Glutamatergic neuron (in vitro differentiated cells): ENCODE data around the gene B4GALT4. TPM values are rescaled to one million over a fixed set of nuclear protein-coding genes. Genes with fewer than 3 reads are reported as not detected.
"Not testable (repeated sequence)": the region's sequence is repeated elsewhere in the genome, so short reads cannot be mapped to it uniquely, and the experiment has no call there.

Experiments used
- DNase-seq: peaks from one replicate; pipeline ENCODE4 v3.0.0; 2022
- H3K27ac Mint-ChIP-seq: one replicate; pipeline ENCODE4 v1.8.0; 2020; ENCODE audit warnings: mild to moderate bottlenecking, mixed read lengths, inconsistent platforms; ENCODE audit not compliant: unreplicated experiment
- H3K27me3 Mint-ChIP-seq: one replicate; pipeline ENCODE4 v1.8.0; 2020; ENCODE audit warnings: mild to moderate bottlenecking, moderate library complexity, mixed read lengths, inconsistent platforms; ENCODE audit not compliant: unreplicated experiment
- H3K36me3 Mint-ChIP-seq: one replicate; pipeline ENCODE4 v1.8.0; 2020; ENCODE audit warnings: mild to moderate bottlenecking, mixed read lengths, inconsistent platforms; ENCODE audit not compliant: unreplicated experiment
- H3K4me1 Mint-ChIP-seq: one replicate; pipeline ENCODE4 v1.8.0; 2020; ENCODE audit warnings: mild to moderate bottlenecking, low read depth, mixed read lengths, inconsistent platforms; ENCODE audit not compliant: unreplicated experiment
- H3K4me3 Mint-ChIP-seq: one replicate; pipeline ENCODE4 v1.8.0; 2020; ENCODE audit warnings: mild to moderate bottlenecking, mixed read lengths, inconsistent platforms; ENCODE audit not compliant: unreplicated experiment
- H3K9me3 Mint-ChIP-seq: one replicate; pipeline ENCODE4 v1.8.0; 2020; ENCODE audit warnings: mild to moderate bottlenecking, moderate library complexity, mixed read lengths, inconsistent platforms; ENCODE audit not compliant: unreplicated experiment
- CTCF ChIP-seq: fragments of 200-600 bp; sonication (generic); IDR thresholded peaks from one replicate; pipeline ENCODE4 v1.5.0; 2021; ENCODE audit not compliant: partially characterized antibody, unreplicated experiment
- total RNA-seq: library from RNA; stranded (reverse); fragmentation: NEBNext Ultra II Directional; extraction: Animal tissue kit (Norgen Biotek cat#: 25700); gene quantifications from one replicate; pipeline ENCODE4 v1.2.1, GENCODE V29; 2021; ENCODE audit not compliant: unreplicated experiment

Gene B4GALT4
- total RNA-seq, 1 donor from 2014 or later: 24.3 TPM

- no peak for DNase-seq
- Mint-ChIP-seq H3K27ac (no peak overlapping the region), H3K4me3 (no peak overlapping the region), H3K4me1 (no peaks in the 10 kb centered on the region), H3K27me3 (peaks cover 5% of the 10 kb centered on the region), H3K9me3 (no peaks in the 10 kb centered on the region), H3K36me3 (no peaks in the 10 kb centered on the region)
- no peak for TF ChIP-seq CTCF
Observed at GRCh38 chr3:119175872-119176756, 64.6 kb downstream of the B4GALT4 start.

- Mint-ChIP-seq H3K27me3 (peaks cover 5% of the 10 kb centered on the region), H3K36me3 (no peaks in the 10 kb centered on the region), H3K4me3 (no peak within 1 kb of the TSS), H3K9me3 (no peaks in the 10 kb centered on the region), H3K4me1 (no peaks in the 10 kb centered on the region), H3K27ac (no peak within 1 kb of the TSS)
- no peak for TF ChIP-seq CTCF
- DNase-seq: no peak
Observed at GRCh38 chr3:119173325-119173724, 67.4 kb downstream of the B4GALT4 start, which contains the start of gene UPK1B. Gene UPK1B (plus strand): TSS chr3:119173598. CDS start chr3:119186742, 13,144 bp downstream.

- no peaks in the 10 kb centered on the region for H3K9me3 Mint-ChIP-seq
- peaks cover under 1% of the 10 kb centered on the region for H3K36me3 Mint-ChIP-seq
- H3K4me1 Mint-ChIP-seq: no peaks in the 10 kb centered on the region
- no peak overlapping the region for H3K4me3 Mint-ChIP-seq
- TF ChIP-seq CTCF: no peak
- no peak for DNase-seq
- H3K27me3 Mint-ChIP-seq: peaks cover 5% of the 10 kb centered on the region
- no peak overlapping the region for H3K27ac Mint-ChIP-seq
Observed at GRCh38 chr3:119170821-119171220, 69.9 kb downstream of the B4GALT4 start.

- not testable (repeated sequence) for H3K9me3 Mint-ChIP-seq, H3K4me1 Mint-ChIP-seq, H3K4me3 Mint-ChIP-seq, DNase-seq, H3K27ac Mint-ChIP-seq, H3K27me3 Mint-ChIP-seq
- H3K36me3 Mint-ChIP-seq: peaks cover 18% of the 10 kb centered on the region
Observed at GRCh38 chr3:119164745-119165144, 75.9 kb downstream of the B4GALT4 start.

Other genes starting within 250 kb of the B4GALT4 start
- gene IGSF11, start 206.0 kb downstream of the B4GALT4 start, total RNA-seq: 8.2 TPM
- not detected for gene TEX55, start 94.7 kb downstream of the B4GALT4 start, total RNA-seq
- not detected for gene UPK1B, start 67.3 kb downstream of the B4GALT4 start, total RNA-seq
- gene ARHGAP31, start 53.5 kb upstream of the B4GALT4 start, total RNA-seq: 0.20 TPM
- gene TMEM39A, start 222.7 kb upstream of the B4GALT4 start, total RNA-seq: 22.8 TPM
- 17.4 TPM for gene POGLUT1, start 228.1 kb upstream of the B4GALT4 start, total RNA-seq